Renal cortex interstitium (tissue), 11 donors: ENCODE results near the gene SMOC2. TPM values are rescaled to one million over a fixed set of nuclear protein-coding genes. Genes with fewer than 3 reads are reported as not detected.
"Not testable (repeated sequence)": the region's sequence is repeated elsewhere in the genome, so short reads cannot be mapped to it uniquely, and the experiment has no call there.

Source experiments
- DNase-seq, 11 donors: peaks; one replicate each; pipeline ENCODE4 v3.0.0-alpha.2; 2013; ENCODE audit warnings: low read depth in 9 of 11, low spot score in 4 of 11; ENCODE audit errors: extremely low read depth in 1 of 11
- polyA plus RNA-seq, 3 donors: library from polyadenylated mRNA; unstranded; fragments of 120-200 nt; gene quantifications; one replicate each; pipeline ENCODE4 v1.2.1, GENCODE V29; 2013; ENCODE audit not compliant: insufficient read length in 3 of 3

The SMOC2 gene
- polyA plus RNA-seq, 3 donors, result 22.2 to 33.1 (median 28.5) TPM

- no peak for DNase-seq
Measured at GRCh38 chr6:168675933-168676551, 235.1 kb downstream of the SMOC2 start.

GRCh38 chr6:168676552-168677322, 235.8 kb downstream of the SMOC2 start:
- no peak for DNase-seq

GRCh38 chr6:168677323-168677781, 236.4 kb downstream of the SMOC2 start:
- DNase-seq, result not testable (repeated sequence)

GRCh38 chr6:168678077-168678476, 237.1 kb downstream of the SMOC2 start:
- no peak for DNase-seq

- no peak for DNase-seq
Measured at GRCh38 chr6:168678588-168678987, 237.6 kb downstream of the SMOC2 start.

GRCh38 chr6:168681748-168682147, 240.8 kb downstream of the SMOC2 start:
- no peak for DNase-seq

- no peak for DNase-seq
Measured at GRCh38 chr6:168683621-168684020, 242.6 kb downstream of the SMOC2 start.

- no peak for DNase-seq
Measured at GRCh38 chr6:168684471-168684870, 243.5 kb downstream of the SMOC2 start.

- DNase-seq, result no peak
Measured at GRCh38 chr6:168684906-168685305, 243.9 kb downstream of the SMOC2 start.

GRCh38 chr6:168686029-168686738, 245.2 kb downstream of the SMOC2 start:
- no peak for DNase-seq

- DNase-seq, result no peak
Measured at GRCh38 chr6:168686831-168687730, 246.1 kb downstream of the SMOC2 start.

- no peak for DNase-seq
Measured at GRCh38 chr6:168690271-168690670, 249.3 kb downstream of the SMOC2 start.

GRCh38 chr6:168691774-168692173, 250.8 kb downstream of the SMOC2 start:
- DNase-seq, result no peak

- DNase-seq, result no peak
Measured at GRCh38 chr6:168692193-168692914, 251.4 kb downstream of the SMOC2 start.

- not testable (repeated sequence) for DNase-seq
Measured at GRCh38 chr6:168692915-168693257, 251.9 kb downstream of the SMOC2 start.

GRCh38 chr6:168694797-168695196, 253.8 kb downstream of the SMOC2 start:
- DNase-seq, result not testable (repeated sequence)

- DNase-seq, result peak in 2 of 11 donors; percentile 30 to 47
Measured at GRCh38 chr6:168695701-168696100, 254.7 kb downstream of the SMOC2 start.

GRCh38 chr6:168698923-168699322, 257.9 kb downstream of the SMOC2 start:
- no peak for DNase-seq
